ENCODE data around the gene TCHHL1. TPM values are rescaled to one million over a fixed set of nuclear protein-coding genes. Genes with fewer than 3 reads are reported as not detected.
"Not testable (repeated sequence)": the region's sequence is repeated elsewhere in the genome, so short reads cannot be mapped to it uniquely, and the experiment has no call there.

Gene TCHHL1
- total RNA-seq, 1 donor from 2014 or later = not detected

DNA sequence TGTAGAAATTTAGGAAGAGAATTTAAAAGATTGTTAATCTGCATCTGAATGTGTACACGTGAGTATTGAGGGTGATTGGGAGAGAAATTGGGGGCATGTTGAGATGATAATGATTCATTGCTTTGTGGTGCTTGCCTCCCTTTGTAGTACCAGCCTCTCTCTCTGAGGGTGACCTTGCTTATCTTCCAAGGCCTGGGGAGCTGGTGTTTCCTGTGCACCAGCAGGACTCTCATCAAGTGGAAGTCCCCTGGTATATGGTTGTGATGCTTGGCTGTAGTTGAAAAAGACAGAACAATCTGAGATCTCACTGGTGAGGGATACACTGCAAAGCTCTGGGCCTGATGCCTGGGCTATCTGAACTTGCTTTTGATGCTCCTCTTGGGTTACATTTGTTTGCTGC lies 4.0 kb downstream of the TCHHL1 start:
- ATAC-seq = no peak

DNA sequence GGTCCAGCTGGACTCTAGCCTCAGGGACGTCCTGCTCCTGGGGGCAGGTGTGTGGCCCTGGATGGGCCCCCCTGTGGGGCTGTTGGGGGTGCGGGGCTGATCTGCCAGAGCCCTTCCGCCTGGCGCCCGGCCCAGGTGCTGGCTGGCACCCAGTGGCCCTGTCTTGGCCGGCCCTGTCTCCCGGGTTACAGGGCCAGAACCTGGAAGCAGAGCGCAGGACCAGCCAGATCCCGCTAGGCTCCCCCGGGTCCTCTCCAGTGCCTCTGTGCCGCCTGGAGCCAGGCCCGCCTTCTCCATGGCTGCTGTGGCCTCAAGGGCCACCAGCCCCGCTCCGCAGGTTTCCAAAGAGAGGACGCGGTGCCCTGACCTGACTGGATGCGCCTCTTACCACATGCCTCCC lies 7.8 kb downstream of the TCHHL1 start:
- not testable (repeated sequence) for ATAC-seq

DNA sequence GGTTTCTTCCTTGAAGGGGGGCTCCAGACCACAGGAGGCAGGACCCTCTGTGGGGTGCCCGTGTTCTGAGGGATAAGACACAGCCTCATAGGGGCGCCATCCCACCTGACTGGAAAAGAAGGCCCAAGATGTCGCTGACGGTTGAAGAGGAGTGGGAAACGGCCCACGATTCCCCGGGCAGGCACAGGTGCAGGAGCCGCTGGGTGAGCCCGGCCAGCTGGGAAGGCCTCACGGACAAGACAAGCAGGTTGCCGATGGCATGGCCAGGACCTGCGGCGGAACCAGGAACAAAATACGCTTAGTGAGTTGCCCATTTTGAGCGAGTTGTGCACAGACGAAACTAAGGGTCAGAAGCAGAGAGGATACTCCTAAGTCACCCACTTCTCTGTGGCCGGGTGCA lies 8.4 kb downstream of the TCHHL1 start:
- ATAC-seq = not testable (repeated sequence)

DNA sequence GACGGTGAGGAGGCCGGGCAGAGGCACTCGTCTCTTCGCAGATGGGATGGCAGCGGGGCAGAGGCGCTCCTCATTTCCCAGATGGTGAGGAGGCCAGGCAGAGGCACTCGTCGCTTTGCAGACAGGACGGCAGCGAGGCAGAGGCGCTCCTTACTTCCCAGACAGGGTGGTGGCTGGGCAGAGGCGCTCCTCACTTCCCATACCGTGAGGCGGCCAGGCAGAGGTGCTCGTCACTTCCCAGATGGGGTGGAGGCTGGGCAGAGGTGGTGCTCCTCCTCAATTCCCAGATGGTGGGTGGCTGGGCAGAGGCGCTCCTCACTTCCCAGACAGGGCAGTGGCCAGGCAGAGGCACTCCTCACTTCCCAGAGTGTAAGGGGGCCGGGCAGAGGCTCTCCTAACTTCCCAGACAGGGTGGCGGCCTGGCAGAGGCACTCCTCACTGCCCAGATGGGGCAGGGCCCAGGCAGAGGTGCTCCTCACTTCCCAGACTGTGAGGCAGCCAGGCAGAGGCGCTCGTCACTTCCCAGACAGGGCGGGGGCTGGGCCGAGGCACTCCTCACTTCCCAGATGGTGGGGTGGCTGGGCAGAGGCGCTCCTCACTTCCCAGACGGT lies 9.9 kb downstream of the TCHHL1 start:
- ATAC-seq = no peak

DNA sequence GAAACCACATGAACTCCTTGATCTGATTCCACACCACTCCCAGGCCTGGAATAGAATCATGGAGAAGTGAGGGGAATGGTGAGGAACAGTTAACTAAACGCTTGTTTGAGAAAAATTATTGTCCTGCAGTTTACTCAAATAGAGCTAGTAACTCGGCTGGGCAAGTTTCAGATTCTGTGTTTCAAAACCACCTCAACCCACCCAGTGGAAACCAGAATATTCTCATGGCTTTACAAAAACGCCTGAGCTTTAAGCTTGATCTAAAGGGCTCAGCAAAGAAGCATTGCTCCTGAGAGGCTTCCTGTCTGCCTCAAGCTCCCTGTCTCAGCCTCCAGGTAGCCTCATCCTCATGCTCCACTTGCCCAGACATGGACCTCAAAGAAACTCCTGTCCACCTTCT lies 16.6 kb downstream of the TCHHL1 start:
- no peak for ATAC-seq

DNA sequence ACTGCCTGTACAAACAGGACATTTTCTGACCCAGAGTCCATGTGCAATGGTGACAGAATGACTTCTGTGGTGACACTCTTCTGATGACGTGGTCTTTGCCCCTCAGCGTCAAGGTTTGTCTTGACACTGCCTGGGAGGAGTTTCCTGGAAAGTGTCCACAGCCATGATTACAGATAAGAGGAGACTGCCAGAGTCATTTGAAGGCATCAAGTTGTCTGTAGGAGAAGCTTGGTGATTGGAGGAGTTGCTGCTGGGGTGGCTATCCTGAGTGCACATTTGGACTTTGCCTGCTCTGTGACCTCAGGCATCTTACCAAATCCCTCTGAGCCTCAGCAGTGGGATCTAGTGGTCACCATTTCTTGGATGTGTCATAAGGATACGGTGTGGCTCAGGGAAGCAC lies 17.7 kb downstream of the TCHHL1 start:
- no peak for ATAC-seq

DNA sequence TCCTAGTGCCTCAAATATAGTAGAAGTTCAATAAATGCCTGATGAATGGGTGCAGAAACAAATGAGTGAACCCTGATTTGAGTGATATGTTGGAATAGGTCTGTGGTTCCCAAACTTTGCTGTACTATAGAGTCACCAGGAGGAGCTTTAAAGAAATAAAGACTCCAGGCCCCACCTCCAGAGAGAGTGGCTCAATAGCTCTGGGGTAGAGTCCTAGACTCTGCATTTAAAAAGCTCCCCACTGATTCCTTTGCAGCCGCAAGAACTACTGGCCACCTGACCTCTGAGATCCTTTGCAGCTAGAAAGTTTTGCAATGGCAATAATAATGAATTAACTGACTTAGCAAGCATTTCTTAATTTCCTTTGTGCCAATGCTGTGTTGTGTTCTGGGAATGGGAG lies 20.9 kb downstream of the TCHHL1 start:
- ATAC-seq = no peak

DNA sequence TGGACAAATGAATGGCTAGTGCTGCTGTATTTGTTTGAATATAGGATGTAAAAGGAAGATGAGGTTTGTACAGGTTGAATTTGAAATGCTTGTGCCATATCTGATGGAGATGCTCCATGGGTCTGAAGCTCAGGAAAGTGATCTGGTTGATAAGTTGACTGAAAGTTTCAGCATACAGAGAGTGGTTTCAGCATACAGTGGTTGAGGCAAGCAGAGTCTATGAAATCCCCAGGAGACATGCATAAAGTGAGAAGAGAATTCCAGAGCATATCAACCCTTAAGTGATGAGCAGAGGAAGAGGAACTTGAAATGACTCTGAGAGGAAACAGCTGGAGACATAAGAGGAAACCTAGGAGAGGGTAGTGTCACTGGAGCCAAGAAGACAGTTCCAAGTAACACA lies 21.7 kb downstream of the TCHHL1 start:
- no peak for ATAC-seq

DNA sequence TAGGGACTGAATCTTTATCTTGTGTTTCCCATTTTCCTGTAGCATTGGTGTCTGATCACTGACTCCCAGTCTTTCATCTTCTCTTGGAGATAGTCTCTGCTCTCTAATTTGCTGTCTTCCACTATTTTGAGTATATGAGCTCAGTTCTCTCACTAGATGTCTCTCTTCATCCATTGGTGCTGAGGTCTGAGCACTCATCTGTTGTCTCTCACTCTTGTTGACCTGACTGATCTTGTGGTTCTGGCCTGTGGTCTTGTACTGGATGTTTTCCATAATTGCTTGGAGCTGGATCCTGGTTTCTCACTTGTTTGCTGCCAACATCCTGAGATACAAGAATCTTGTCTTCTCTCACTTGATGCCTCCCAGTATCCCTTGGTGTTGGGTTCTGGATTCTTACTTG lies 26.9 kb downstream of the TCHHL1 start:
- ATAC-seq = no peak

DNA sequence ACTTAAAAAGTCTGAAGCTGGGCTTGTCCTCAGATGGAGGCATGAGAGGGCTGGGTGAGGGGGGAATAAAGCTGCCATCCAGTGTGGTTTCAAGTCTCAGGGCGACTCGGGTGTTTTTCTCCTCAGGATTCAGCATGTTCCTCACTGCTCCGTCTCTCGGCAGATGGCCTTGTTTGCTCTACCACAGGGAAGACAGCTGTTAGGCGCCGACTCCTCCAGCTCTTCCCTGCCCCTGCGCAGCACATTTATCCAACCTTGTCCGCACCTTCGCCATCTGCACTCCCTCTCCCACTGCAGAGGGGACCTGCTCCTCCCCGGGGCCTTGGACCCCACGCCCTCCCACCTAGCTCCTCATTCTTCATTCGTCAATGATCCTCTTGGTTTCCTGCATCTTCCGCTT lies 35.5 kb downstream of the TCHHL1 start:
- ATAC-seq = no peak

DNA sequence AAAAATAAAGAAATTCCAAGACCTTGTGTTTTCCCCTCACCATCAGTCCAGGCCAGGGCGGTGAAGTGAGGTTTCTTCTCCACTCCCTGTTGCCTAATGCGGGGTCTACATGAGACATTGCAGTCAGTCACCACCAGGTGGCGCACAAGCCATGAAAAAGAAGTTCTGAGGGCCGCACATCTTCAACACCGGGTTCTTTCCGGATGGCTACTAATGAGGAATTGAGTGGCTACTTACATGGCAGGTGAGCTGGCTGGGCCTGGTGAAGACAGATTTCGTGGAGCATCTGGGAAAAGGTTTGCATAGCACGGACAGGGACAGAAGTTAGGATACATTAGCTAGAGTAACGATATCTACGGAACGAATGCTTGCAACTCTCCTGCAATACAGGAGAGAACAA lies 36.3 kb downstream of the TCHHL1 start:
- ATAC-seq = peak; percentile 24

DNA sequence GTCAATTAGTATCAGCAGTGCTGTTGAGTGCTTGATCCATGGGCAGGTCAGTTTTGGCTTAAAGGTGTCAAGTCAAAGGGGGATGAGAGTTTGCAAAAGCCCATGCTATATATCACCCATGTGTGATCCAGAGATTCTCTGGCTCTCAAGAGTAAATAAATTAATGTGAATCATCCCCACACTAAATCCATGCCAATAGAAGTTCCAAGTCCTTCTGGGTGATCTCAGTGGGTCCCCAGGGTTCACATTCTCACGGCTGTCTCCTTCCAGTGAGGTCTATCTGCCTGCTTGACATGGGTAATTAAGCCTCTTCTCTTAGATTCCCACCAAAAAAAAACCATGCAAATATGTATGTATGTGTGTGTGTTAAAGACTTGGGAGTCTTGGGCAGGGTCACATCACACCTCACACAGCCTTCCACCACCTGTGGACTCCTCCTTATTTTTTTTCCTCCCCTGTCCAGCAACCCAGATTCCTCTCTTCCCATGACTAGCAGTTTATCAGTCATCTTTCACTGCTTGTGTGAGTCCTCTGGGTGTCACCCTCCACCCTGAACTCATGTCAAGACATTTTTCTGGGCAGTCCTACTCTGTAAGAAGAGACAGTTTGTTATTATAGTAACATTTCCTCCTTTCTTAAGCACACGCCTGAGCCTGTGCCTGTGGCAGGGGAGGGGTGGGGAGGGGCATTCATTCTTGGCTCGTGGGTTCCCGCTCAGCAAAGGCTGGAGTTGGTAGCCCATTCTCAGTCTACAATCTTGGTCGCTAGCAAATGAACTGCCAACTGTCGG lies 37.8 kb downstream of the TCHHL1 start:
- peak; percentile 59 for ATAC-seq

DNA sequence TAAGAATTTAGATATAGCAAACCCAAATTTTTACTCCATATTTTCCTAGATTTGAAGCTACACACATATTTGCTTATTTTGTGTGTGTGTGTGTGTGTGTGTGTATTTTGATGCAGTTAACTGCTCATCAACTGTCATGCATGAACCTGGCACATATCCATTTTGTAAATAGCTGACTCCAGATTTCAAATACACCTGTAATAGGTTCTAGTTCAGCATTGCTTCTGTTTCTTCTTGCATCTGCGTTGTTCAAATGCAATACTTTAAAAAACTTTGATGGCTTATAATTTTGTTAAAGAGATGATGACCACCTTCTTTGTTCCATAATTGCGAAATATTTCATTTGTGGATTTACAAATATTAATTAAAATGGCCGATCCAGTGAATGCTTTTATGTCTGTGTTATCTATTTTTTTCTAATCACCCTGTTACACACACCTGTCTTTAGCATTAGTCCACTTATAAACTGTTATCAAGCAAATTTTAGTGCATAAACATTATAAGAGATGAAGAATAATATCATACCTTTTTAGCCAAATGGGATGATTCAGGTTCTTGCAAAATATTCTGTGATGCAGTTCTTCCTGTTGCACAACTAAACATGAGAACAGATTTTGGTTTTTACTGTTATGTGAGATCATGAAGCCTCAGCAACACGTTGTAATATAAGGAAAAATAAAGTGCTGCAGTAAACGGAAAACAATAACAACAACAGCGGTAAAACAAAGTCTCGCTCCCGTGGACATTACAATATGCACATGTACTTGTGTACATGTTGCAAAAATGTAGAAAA lies 39.4 kb downstream of the TCHHL1 start:
- no peak for ATAC-seq

DNA sequence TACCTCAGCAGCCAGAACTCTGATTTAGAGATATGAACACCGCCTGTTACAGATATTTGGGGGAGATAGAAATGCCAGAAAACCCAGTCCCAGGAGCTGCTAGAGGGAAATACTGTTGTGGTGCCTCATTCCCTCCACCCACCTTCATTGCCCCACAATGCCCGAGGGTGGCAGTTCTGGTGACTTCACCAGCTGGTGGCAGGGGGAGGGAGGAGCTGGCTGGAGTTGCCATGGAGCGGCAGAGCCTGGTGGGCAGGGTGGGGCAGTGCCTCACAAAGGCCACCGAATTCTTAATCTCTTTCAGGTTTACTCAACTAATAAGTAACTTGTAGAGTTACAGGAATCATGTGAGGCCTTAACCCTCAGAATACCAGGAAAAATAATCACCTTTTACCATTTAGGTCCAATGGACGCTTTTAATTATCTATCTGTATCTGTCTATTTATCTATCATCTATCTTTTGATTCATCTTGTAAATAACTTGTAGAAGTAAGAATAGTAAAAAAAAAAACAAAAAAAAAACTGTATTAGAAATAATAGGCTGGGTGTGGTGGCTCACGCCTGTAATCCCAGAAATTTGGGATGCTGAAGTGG lies 40.4 kb downstream of the TCHHL1 start:
- ATAC-seq = peak; percentile 79

DNA sequence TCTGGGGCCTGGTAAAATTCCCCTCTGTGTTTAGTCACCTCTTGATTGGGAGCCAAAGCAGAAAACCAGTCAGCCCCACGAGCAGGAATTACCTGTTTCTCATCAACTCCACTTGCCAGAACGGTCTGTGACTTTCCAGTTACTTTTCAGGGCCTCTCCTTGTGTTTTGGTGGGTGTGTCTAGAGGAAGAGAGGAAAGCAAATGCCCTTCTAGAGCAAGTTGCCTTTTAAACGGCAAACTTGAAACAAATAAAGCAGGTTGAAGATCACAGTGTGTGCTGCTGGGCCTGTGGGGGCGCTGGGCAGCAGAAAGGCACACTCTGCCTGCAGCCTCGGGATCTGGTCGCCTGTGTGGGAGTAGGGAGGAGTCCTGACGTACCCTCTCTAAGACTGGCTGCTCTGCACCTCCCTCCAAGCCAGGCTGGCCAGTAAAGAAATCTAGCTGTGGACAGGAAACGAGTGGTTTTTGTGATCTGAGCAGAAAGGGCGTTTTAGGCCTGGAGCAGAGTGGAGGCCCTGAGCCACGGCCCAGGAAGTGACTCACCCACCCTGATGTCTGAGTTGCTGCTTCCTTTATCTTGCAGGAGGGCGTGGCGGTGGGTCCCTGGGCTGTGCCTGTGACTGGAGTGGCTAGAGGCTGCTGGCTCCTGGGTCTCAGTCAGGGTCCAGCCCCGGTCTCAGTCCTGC lies 41.0 kb downstream of the TCHHL1 start:
- ATAC-seq = peak; percentile 86

DNA sequence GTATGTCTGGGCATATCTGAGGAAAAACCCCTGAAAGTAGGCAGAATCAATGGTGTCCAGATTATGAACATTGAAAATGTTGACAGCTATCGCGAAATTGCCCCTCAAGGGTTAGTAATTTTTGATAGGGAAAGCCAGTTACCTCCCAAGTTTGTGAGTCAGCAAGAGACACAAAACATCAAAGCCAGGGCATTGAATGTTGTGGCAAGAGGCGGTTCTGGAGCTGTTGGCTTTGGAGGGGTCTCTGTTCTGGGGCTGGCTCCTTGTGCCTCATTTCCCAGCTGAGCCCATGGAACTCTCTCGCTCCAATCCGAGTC lies 41.5 kb downstream of the TCHHL1 start:
- ATAC-seq = no peak

DNA sequence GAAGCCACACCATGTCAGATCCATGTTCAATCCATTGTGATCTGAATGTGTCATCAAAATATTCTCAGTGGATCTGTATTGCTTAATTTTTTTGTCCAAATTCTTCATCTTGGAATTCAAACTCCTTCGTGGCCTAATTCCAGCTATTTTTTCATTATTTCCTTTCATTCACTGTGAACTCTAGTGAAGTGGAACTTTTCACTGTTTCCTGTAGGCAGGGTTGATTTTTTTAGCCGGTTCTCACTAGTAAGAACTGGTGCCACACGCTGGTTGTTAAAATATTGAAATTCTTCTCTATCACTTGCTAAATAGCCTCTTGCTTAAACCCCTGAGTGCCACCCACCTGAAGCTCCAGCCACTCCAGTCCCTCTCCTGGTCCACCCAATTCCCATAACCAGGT lies 44.5 kb downstream of the TCHHL1 start:
- no peak for ATAC-seq

DNA sequence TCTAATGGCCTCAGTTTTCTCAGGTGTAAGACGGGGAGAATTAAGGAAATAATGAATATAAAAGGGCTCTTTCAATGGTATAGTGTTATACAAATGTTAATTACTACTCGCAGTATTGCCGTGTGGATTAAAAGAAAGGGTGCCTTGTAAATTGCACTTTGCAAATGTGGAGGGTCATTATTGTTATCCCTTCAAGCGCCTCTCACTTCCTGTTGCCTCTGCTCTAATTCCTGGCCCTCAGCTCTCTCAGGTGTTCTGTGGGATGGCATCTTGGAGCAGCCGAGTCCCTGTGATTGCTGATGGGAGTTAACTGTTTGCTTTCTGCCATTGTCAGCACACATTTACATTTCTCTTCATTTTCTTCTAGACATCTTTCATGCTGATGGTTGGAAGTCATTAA lies 45.0 kb downstream of the TCHHL1 start:
- no peak for ATAC-seq

DNA sequence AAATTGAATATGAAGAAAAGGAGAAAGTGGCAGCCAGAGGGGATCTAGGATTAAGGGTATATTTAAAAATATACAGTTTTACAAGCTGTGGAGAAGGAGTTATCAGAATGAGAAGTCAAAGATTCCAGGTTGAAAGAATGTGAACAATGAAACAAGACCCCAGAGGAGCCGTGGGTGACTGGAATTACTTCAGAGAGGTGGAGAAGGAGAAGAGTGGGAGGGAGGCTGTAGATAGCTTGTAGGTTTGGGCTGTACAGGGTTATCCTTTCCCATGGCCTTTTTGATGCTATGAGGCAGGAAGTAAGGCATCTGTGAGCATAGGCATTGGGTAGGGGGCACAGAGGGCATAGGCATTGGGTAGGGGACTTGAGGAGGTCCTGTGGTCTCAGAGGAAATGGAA lies 46.8 kb downstream of the TCHHL1 start:
- no peak for ATAC-seq

DNA sequence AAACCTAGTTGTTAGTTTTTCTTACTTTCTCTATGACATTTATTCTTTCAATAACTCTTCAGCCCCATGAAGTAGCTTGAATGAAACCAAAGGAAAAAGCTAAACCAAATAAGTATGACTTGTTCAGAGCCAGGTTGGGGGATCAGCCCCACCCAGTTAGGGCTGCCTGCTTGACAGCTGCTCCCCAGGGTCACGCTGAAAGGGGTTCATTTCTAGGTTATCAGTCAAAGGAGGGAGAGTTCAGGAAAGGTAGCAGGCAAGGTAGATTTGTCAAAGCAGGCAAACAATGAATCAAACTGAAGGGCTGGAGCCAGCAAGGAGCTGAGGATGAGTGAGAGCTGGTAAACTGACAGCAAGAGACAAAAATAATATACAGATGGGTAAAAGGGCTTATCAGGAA lies 49.0 kb downstream of the TCHHL1 start:
- ATAC-seq = no peak

DNA sequence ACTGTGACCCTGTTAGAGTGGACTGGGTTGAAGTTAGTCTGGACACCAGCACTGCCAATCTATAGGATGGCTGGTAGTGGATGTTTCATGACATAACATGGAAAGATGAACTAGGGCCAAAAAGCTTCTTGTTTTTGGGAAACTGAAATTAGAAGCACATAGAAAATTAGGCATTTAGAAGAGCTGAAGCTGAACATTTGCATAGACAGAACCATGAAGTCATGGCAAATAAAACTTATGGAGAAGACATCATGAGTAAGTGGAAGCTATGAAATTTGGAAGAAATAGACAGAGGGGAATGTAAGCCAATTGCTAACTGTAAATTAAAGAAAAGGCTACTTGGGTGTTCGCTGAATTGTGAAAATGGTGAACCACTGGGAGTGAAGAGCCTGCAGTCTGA lies 49.4 kb downstream of the TCHHL1 start:
- ATAC-seq = no peak

DNA sequence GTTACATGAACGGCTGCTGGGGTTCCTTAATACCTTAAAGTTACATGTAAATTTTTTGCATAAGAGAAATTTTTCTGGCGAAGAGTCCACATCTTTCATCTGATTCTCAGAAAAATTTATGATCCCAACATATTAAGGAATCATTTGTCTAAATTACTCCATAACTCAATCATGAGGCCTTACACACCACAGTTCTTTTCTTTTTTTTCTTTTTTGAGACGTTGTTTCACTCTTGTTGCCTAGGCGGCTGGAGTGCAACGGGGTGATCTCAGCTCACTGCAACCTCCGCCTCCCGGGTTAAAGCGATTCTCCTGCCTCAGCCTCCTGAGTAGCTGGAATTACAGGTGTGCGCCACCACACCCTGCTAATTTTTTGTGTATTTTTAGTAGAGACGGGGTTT lies 50.0 kb downstream of the TCHHL1 start:
- ATAC-seq = no peak
